ENCODE data around the gene TSC2.
"Not testable (repeated sequence)": the region's sequence is repeated elsewhere in the genome, so short reads cannot be mapped to it uniquely, and the experiment has no call there.

TSC2 gene

DNA sequence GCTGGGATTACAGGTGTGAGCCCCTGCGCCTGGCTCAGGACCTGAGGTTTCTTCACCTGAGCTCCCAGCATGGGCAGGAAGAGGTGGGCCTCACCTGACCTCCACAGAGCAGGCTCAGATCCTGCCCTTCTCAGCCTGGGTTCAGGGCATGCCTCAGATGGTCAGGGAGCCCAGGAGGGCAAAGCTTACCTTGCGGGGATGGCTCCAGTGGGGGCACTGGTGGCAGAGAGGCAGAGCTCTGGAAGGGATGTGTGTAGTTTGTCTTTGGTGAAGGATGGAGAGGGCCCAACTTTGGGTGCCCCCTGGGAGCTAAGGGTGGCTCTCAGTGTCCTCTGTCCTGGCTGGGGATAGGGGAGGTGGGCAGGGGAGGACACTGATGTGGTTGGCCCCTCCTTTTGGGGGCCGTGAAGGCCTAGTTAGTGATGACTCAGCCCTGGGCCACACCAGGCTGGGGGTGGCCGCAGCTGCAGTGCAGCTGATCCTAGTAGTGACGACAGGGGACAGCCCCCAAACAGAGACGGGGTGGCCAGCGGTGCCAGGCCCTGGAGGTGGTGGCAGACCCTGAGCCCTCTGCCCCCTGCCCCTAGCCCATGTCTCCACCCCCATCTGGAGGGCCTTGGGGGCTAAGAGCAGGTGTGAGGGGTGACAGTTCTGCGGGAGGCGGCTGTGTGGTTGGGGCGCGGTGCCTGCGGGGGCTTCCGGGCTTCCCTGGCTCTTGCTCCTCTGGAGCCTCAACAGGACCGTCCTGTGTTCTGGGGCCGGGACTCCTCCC is 15.3 kb upstream of the TSC2 start:
- DNase-seq, result no peak

DNA sequence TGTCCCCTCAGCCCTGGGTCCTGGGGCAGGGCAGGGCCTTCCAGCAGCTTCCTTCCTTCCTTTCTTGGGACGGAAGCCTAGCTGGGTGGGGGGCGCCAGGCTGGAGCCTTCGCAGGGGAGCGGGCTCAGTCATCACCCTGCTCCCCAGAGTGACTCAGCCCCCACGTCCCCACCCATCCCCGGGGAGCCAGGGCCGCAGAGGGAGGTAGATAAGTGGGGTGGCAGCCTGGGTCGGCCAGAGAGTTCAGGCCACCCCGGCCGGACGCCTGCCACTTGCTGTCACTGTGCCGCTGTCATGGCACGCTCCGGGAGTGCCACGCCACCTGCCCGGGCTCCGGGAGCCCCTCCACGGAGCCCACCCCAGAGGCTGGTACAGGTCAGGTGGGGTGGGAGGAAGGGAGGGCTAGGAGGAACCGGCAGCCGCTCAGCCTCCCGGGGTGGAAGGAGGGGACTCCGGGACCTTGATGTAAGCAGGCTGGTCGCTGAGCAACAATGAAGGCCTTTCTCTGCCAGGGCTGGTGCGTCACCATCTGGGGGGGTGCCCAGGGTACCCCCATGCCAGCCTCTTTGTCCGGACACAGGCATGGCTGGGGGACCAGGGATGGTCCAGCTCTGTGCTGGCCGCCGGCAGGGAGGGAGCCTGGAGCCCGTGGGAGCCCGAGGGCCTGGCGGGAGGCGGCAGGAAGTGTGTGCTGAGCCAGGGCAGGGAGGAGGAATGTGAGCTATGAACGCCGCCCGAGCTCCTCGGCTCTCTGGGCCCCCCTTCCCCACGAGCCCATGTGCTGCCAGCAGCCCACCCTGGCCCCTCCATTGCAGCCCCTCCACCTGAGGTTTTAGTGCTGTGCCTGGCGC is 14.5 kb upstream of the TSC2 start:
- no peak for DNase-seq

GRCh38 chr16:2033909-2034695 is 13.7 kb upstream of the TSC2 start:
- DNase-seq, result not testable (repeated sequence)

- no peak for DNase-seq
These were observed 12.9 kb upstream of the TSC2 start for GRCh38 chr16:2034696-2035430.

DNA sequence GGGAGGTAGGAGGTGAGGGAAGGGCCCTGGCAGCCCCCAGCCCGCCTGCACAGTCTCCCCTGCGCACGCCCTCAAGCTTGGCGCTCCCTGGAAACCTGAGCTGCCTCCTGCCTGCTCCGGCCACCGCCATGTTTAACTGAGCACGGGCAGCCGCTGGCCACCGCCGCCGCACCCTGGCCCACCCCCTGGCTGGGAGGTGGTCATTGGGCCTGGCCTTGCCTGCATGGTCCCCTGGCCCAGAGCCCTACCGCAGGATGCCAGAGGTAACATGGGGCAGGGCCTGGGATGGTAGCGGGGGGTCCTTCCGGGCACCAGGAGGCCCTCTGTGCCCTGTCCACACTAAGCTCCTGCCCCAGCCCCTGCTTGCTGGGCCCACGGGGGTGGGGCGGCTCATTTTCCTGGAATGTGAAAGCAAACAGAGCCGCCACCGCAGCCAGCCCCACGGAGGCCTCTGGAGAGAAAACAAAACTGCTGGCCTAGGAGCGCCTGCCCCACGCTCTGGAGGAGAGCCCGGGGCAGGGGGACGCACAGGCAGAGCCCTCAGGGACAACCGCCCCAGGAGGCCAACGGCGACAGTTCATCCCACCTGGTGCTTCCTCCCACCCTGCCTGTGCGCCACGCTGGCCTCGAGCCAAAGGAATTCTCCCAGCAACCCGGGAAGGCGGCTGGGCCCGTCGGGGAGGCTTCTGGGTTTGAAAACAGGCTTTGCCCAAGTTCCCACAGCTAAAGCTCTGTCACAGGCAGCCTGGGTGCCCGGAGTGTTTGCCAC is 12.2 kb upstream of the TSC2 start:
- no peak for DNase-seq

GRCh38 chr16:2036200-2036966 is 11.4 kb upstream of the TSC2 start:
- no peak for DNase-seq

GRCh38 chr16:2037115-2037514 is 10.7 kb upstream of the TSC2 start:
- no peak for DNase-seq

DNA sequence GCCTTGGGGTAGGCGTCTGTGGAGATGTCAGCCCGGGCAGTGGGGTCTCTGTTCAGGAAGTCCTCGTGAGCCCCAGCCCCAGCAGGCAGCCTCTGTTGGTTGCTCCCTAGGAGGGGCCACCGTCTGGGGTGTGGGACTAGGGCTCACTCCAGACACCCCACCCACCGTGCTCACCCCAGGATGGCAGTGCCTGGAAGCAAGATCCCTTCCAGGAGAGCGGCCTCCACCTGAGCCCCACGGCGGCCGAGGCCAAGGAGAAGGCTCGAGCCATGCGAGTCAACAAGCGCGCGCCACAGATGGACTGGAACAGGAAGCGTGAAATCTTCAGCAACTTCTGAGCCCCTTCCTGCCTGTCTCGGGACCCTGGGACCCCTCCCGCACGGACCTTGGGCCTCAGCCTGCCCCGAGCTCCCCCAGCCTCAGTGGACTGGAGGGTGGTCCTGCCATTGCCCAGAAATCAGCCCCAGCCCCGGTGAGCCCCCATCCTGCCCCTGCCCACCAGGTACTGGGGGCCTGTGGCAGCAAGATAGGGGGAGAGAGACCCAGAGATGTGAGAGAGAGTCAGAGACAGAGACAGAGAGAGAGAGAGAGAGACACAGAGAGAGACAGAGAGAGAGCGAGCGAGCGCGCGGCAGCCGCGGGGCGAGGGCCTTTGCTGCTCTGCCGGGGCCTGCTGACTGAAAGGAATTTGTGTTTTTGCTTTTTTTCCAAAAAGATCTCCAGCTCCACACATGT is 10.0 kb upstream of the TSC2 start:
- DNase-seq, result no peak

DNA sequence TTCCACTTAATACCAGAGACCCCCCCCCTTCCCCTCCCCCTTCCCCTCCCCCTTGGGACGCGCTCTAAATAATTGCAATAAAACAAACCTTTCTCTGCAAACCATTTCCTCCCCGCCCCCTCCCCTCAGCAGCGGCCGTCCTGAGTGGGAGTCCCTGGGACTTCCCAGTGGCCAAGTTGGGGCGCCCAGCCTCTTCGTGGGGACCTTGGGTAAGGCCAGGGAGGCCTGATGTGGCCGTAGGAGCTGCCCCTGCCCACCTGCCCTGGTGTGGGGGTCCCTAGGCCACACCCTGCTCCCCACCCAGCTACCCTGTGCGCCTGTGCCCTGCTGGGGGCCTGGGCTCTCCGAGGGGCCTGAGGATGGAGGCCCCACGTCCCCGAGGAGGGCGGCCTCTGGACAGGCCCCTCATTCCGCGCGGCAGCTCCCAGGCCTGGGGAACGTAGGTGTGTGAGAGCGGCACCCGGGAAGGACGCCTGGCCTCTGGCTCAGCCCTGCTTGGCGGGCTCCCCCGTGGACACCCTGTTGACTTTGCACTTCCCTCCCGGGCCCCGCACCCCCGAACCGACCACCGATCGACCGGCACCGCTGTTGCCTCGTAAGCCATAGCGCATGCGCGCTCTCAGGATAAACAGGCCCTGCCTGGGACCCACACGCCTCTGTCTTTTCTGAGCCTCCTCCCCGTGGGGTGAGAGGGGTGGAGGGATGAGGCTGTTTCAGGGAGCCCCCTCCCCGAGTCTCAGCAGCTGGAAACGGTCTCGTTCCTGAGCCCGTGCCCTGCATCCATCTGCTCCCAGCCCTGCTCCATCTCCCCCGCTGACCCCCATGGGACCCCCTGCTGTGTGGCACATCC is 9.2 kb upstream of the TSC2 start:
- DNase-seq, result no peak

- no peak for DNase-seq
These were observed 8.3 kb upstream of the TSC2 start for GRCh38 chr16:2039274-2040031.

- no peak for DNase-seq
These were observed 7.6 kb upstream of the TSC2 start for GRCh38 chr16:2040041-2040786.

DNA sequence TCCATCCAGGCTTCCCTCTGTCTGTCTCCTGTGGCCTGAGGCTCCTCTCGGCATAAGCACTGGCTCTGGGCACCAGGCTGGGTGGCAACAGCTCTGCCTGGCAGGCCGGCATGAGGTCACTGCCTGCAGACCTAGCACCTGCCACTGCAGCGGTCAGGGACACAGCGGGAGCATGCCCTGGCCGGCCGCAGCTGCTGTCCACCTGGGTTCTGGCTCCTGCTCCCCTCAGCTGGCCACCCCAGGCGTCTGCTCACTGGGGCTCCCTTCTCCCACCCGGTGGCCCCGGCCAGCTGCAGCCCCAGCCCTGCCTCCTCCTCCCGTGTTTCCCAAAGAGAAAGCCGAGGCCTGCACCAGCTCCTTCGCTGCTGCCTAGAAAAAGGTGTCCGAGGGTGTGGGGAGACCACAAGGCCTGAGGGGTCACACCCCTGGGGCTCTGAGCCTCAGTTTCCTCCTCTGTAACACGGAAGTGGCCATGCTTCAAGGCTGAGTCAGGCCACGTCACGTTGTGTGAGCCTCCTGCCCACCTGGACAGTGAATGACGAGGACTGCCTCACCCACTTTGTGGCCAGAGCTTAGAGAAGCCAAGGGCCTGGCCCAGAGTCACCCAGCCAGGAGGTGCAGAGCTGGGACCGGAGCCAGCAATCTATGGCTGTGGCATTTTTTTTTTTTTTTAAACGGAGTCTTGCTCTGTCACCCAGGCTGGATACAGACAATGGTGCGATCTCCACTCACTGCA is 6.8 kb upstream of the TSC2 start:
- no peak for DNase-seq

DNA sequence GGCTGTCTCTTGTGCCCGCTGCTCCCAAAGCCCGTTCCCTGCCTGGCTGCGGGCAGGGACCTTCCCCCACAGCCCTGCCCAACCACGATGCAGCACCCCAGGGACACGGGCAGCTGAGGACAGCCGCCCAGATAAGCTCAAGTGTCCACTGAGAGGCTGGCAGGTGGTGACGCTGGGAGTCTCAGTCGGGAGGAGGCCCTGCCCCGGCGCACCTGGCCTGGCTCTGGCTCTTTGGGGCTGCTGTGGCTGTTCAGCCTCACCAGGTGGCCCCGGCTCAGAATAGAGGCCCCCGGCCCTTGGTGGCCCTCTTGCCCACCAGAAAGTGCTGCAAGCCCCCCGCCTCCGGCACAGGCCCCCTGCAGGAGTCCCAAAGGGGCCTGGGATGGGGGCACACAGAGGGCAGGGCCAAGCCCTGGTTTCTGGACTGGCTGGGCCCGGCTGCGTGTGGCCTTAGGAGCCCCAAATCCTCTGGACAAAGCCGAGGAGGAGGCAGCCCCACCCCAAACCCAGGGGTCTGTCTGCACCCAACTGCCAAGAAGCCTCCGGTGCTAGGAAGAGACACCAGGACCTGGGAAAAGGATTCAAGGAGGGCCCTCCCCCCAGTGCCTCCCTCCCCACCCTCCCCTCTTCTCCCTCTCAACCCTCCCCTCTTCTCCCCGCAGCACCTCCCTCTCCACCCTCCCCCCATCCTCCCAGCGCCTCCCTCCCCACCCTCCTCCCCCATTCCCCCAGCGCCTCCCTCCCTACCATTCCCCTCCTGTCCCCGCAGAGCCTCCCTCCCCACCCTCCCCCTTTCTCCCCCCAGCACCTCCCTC is 5.4 kb upstream of the TSC2 start:
- no peak for DNase-seq

- no peak for DNase-seq
These were observed 4.7 kb upstream of the TSC2 start for GRCh38 chr16:2042986-2043666.

DNA sequence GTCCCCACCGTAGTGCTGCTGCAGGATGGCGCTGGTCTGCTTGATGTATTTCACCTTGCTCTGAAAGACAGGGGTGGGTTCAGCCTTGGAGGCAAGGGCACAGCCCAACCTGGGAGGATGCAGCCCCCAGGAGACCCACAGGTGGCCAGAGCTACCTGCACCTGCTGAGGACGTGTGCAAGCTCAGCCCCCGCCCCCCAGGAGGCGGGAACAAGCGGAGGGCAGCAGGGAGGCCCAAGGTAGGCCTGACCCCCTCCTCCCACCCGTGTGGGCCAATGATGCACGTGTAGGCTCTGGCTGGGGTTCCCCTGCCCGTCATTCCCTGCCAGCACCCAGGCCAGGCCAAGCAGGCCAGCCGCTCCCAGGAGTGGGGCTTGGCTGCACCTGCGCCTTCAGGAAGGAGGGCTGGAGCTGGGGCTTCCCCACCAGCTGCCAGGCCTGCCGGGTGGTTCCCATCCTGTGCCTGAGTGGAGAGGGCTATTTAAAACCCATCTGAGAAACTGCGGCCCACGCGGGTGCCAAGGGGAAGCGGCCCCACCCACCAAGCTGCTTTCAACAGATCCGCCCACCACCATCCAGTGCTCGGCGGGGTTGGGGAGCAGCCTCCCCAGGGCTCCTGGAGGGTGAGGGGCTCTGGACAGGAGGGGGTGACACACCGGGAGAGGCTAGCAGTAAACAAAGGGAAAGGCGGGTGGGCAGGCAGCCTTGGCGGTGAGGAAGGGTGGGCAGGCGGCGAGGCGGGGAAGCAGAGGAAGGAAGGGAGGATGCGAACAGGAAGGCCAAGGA is 3.9 kb upstream of the TSC2 start:
- DNase-seq, result no peak
